ENCODE measurements around the gene ZNF630. TPM values are rescaled to one million over a fixed set of nuclear protein-coding genes. Genes with fewer than 3 reads are reported as not detected.
"Not testable (repeated sequence)": the region's sequence is repeated elsewhere in the genome, so short reads cannot be mapped to it uniquely, and the experiment has no call there.

The ZNF630 gene
- total RNA-seq, 3 donors from 2014 or later = 2.2 to 8.0 (median 6.6) TPM

- intact Hi-C loops (cut with DNase I; ENCODE audit: low total_unique reads) = no loop called here
- DNase-seq (ENCODE audit: low spot score in 2 of 2) = peak in 1 of 2 donors; percentile 32
- no peaks in the 10 kb centered on the region for H3K4me1 ChIP-seq
- no peak for TF ChIP-seq POLR2A (IDR thresholded peaks at IDR 0.05)
- peak in 2 of 3 donors; percentile 54 to 68 for TF ChIP-seq POLR2AphosphoS5 (IDR thresholded peaks at IDR 0.05)
- peaks cover 0 to 12% of the 10 kb centered on the region in 2 donors for H3K9me3 ChIP-seq
- H3K27ac ChIP-seq = peak overlapping the region; percentile 90 to 96
- H3K4me3 ChIP-seq = peak overlapping the region; percentile 48 to 74 (median 53)
- no peaks in the 10 kb centered on the region for H3K36me3 ChIP-seq
- H3K27me3 ChIP-seq = peaks cover 0 to 3% of the 10 kb centered on the region in 2 donors
Measured at GRCh38 chrX:48021026-48021900, 50.2 kb downstream of the ZNF630 start.

GRCh38 chrX:48020472-48020871 is 51.0 kb downstream of the ZNF630 start:
- H3K27me3 ChIP-seq; H3K27ac ChIP-seq; intact Hi-C loops (cut with DNase I; ENCODE audit: low total_unique reads); H3K36me3 ChIP-seq; H3K4me1 ChIP-seq; DNase-seq (ENCODE audit: low spot score in 2 of 2): not testable (repeated sequence)
- Histone ChIP-seq H3K9me3 (peaks cover 0 to 12% of the 10 kb centered on the region in 2 donors), H3K4me3 (peak overlapping the region; percentile 48 to 74 (median 53))

GRCh38 chrX:48019892-48020291 is 51.5 kb downstream of the ZNF630 start:
- intact Hi-C loops (cut with DNase I; ENCODE audit: low total_unique reads); H3K27ac ChIP-seq; H3K27me3 ChIP-seq; H3K36me3 ChIP-seq; H3K4me1 ChIP-seq; H3K4me3 ChIP-seq; DNase-seq (ENCODE audit: low spot score in 2 of 2): not testable (repeated sequence)
- peaks cover 0 to 12% of the 10 kb centered on the region in 2 donors for H3K9me3 ChIP-seq

- H3K27ac ChIP-seq; H3K9me3 ChIP-seq; H3K4me3 ChIP-seq; DNase-seq (ENCODE audit: low spot score in 2 of 2); H3K4me1 ChIP-seq; H3K27me3 ChIP-seq; H3K36me3 ChIP-seq; intact Hi-C loops (cut with DNase I; ENCODE audit: low total_unique reads): not testable (repeated sequence)
Measured at GRCh38 chrX:48016583-48017310, 54.7 kb downstream of the ZNF630 start.

GRCh38 chrX:48009445-48009960 is 61.9 kb downstream of the ZNF630 start:
- intact Hi-C loops (cut with DNase I; ENCODE audit: low total_unique reads); H3K4me3 ChIP-seq; H3K36me3 ChIP-seq; H3K9me3 ChIP-seq; H3K27me3 ChIP-seq; DNase-seq (ENCODE audit: low spot score in 2 of 2); H3K27ac ChIP-seq; H3K4me1 ChIP-seq: not testable (repeated sequence)

Other genes starting within 250 kb of the ZNF630 start
- gene ZNF81, start 234.7 kb downstream of the ZNF630 start, total RNA-seq = 10 to 100 TPM in 2 of 3 donors, 1 to 10 TPM in 1; 6.4 to 11.1 (median 10.2) TPM
- gene ZNF182, start 67.7 kb downstream of the ZNF630 start, total RNA-seq = 1 to 10 TPM; 4.5 to 7.2 (median 6.9) TPM
- not detected for gene SPACA5, start 64.7 kb downstream of the ZNF630 start, total RNA-seq
- gene SPACA5B, start 59.0 kb upstream of the ZNF630 start, total RNA-seq = not detected
- gene SSX5, start 125.2 kb upstream of the ZNF630 start, total RNA-seq = not detected
- not detected for gene SSX1, start 183.8 kb upstream of the ZNF630 start, total RNA-seq

Data from breast epithelium (tissue), 4 donors.